ENCODE results near the gene POTEE.
"Not testable (repeated sequence)": the region's sequence is repeated elsewhere in the genome, so short reads cannot be mapped to it uniquely, and the experiment has no call there.

The POTEE gene

DNA sequence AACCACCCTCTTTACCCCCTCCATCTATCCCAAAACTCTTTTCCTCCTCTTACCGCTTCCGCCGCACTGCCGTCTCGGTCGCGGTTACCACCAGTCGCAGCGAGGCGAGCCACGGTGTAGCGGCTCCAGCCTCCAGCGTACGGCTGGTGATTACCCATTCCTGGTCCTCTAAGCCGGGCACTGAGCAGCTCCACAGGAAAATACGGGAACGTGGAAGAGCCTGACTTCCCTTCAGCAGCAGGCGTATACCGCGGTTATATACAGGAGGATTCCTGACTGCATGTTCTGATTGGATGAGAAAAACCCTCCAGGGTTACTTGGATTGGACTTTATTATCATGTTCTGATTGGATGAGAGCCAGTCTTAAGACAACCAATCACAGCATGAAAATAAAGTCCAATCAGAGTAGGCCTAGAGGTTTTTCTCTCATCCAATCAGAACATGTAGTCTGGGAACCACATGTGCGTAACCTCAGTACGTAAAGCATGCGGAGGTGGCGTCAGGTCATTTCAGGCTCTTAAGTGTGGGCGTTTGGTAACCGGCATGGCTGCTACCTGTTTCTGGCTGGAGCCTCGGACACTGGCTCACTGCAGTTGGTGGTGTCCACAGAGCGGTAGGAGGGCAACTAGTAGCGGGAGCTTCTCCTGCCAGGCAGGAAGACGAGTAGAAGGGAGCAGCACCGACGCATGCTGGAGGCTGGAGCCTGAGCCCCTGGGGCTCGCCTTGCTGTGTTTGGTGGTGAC is at the start of gene POTEE:
Gene POTEE, plus strand, starts transcription at position 507 of the 743 bp plus-strand sequence. CDS start 8,867 bp downstream, outside the sequence.
- not testable (repeated sequence) for DNase-seq (ENCODE audit: low read depth, low spot score)

DNA sequence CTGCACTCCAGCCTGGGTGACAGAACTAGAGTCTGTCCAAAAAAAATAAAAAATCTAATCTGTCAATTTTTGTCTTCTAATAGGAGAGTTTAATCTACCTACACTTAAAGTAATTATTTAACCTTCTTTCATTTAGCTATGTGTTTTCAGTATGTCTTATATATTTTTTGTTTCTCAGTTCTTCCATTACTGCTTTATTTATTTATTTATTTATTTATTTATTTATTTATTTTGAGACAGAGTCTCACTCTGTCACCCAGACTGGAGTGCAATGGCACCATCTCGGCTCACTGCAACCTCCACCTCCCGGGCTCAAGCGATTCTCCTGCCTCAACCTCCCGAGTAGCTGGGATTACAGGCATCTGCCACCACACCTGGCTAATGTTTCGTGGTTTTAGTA is 43.8 kb upstream of the POTEE start:
- DNase-seq (ENCODE audit: low read depth, low spot score) = not testable (repeated sequence)

DNA sequence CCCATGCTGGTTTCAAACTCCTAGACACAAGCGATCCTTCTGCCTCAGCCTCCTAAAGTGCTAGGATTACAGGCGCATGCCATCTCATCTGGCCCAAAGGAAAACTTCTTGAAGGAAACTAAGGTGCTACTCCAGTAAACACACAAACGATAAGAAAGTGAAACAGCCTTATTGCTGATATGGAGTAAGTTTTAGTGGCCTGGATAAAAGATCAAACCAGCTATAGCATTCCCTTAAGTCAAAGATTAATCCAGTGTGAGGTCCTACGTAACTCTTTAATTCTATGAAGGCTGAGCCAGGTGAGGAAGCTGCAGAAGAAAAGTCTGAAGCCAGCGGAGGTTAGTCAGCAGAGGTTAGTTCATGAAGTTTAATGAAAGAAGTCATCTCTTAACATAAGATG is 40.8 kb upstream of the POTEE start:
- no peak for DNase-seq (ENCODE audit: low read depth, low spot score)

DNA sequence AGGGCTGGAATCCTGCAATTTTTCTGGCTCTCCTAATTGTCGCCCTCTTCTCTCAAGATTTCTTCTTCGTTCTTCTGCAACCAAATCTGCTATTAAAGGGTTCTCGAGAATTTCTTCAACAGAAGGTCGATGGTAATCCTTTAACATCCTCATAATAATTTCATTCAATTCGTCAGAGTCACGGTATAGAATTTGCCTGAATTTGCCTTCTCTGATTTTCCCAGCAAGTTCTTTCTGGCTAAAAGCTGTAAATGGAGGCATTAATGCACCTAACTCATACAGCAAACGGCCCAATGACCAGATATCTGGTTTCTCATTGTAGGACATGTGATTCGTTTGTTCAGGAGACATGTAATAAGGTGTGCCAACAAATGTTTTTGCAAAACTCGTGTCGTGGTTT is 31.3 kb upstream of the POTEE start:
- not testable (repeated sequence) for DNase-seq (ENCODE audit: low read depth, low spot score)

DNA sequence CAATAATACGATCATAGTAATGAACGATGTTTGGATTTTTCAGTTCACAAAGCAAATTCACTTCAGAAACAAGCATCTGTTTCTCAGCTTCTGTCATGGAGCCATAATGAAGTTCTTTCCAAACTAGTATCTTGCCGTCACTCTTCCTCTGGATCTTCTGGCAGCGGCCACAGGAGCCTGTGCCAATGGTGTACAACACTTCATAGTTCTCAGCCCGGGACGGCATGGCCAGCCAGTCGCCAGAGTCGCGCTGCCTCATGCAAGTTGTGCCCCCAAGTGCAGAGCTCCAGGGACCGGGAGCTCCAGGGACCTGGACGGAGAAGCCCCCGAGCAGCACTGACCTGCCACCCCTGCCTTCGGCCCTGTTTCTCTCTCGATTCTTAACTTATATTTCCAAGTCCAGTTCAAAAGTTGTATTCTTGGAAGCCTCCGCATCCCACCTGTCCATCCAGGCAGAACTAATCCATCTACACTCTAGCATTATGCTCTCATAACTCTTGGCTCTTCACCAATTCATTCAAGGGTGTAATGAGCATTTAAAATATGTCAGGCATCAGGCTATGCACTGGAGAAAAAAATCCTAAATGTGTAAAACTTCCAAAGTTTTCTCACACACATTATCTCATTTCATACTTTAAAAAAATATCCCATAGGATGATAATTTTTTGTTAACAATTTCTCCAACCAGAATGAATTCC is 30.5 kb upstream of the POTEE start:
- not testable (repeated sequence) for DNase-seq (ENCODE audit: low read depth, low spot score)

DNA sequence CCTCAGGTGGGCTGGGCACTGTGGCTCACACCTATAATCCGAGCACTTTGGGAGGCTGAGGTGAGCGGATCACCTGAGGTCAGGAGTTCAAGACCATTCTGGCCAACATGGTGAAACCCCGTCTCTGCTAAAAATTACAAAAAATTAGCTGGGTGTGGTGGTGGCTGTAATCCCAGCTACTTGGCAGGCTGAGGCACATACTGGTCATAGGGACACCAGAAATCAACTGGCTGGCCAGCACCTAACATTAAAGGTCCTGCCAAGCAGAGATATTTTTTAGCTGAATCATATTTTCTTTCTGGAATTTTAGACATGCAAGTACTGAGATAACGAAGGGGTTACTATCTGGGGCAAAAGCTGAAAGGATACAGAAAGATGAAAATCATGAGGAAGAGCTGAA is 27.9 kb upstream of the POTEE start:
- DNase-seq (ENCODE audit: low read depth, low spot score) = not testable (repeated sequence)

DNA sequence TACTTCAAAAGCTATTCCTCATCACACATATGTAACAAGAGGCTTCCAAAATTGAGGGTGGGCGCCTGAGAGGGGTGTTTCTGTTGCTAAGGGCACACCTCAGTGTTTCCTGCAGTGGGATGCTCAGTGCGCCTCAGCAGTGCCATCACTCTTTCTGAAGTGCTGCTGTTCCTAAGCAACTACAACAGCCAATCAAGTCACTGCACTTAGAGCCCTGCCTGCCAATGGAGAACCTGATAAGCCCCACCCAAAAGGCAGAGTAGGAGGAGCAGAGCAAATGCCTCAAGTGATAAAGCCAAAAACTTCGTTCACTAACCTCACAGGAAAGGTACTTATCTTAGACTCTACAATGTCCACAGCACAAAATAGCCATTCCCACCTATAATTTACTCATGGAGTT is 15.9 kb upstream of the POTEE start:
- not testable (repeated sequence) for DNase-seq (ENCODE audit: low read depth, low spot score)

DNA sequence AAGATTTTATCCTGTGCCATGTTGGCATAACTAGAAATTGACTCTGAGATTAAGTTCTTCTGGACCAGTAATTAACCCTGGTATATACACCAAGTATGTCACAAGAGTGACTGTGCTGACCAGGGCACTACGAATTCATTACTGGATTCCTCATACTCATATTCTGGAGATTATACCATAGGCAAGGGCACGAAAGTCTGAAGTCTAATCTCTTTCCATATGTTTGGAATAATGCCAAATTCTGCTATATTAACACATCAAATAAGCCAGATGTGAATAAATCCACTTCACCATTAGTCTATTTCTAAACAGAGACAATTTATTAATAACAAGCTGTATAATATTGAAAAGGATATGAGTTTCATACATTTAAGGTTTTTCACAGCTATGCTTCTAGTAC is 13.2 kb upstream of the POTEE start:
- not testable (repeated sequence) for DNase-seq (ENCODE audit: low read depth, low spot score)

DNA sequence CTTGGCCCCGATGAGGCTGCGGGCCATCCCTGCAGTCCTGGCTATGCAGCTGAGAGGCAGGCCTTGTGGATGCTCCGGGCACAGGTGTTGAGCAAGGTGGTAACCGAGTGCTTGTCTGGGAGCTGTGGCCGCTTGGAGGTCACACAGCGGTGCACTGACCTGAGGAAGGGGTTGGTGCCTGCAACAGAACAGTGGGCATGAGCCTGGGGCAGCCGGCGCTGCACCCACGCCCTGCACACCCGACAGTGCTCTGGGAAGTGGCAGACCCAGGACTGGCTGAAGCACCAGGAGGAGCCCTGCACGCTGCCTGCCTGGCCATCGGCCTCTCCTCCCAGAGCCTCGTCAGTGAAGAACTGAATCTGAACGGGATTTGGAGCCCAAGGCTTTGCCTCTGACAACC is 8.2 kb upstream of the POTEE start:
- DNase-seq (ENCODE audit: low read depth, low spot score) = no peak

DNA sequence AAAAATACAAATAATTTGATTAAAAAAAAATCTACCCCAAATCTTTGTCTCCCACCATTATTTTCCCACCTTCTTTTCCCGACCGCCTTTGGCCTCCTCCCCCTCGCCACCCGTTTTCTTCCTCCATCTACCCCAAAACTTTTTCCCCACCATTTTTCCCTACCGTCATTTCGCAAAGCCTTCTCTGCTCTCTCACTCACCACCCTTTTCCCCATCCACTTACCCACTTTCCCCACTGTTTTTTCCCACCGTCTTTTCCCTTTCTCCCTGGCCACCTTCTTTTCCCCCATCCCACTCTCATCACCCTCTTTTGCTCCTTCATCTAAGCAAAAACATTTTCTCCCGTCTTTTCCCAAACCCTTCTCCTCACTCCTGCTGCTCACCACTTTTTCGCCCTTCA is 1.5 kb upstream of the POTEE start:
- DNase-seq (ENCODE audit: low read depth, low spot score) = not testable (repeated sequence)

DNA sequence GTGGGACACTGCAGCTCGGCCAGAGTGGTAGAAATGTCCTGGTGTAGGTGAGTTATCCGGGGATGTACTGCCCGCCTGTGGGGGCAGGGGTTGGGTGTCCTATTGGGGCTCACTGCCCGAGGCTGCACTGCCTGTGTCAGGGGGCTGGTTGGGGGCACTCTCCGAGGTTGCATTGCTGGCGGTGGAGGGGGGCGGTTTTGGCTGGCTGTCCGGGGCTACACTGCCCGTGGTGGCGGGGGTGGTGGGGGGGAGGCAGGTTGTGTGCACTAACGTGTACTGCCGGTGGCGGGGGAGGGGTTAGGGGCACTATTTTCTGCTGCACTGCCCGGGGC is 403 bp downstream of the POTEE start:
- DNase-seq (ENCODE audit: low read depth, low spot score) = not testable (repeated sequence)

DNA sequence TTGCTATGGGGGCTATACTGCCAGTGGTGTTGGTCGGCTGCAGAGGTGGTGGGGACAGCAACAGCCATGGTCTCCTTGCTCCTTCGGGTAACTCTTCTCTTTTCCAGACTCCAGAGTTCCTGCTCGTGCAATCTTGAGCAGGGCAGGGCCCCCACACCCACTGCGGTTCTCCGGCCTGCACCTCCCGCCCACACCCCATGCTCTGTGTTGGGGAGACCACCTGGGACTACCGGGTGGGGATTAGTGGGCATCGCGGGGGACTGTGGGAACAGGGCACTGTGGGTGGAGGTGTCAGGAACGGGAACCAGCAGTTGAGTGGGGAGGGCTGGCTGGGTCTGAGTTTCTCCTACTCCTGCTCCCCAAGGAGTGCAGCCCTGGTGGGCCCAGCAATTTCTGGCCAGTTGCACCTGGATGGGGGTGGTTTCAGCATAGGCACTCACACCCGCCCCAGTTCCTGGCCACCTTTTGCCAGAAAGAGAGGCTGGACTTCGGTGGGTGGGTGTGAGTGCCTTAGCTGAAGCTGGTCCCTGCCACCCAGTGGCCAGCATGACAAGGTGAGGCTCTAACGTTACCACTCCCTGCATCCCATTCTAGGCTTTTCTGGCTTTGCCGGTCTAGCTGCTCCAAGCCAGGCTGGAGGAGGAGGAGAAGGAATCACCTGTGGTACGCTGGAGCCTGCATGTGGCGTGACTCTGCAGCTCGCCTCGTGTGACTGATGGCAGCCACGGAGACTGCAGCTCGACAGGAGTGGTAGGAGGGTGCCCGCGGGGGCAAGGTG is 1.3 kb downstream of the POTEE start:
- not testable (repeated sequence) for DNase-seq (ENCODE audit: low read depth, low spot score)

DNA sequence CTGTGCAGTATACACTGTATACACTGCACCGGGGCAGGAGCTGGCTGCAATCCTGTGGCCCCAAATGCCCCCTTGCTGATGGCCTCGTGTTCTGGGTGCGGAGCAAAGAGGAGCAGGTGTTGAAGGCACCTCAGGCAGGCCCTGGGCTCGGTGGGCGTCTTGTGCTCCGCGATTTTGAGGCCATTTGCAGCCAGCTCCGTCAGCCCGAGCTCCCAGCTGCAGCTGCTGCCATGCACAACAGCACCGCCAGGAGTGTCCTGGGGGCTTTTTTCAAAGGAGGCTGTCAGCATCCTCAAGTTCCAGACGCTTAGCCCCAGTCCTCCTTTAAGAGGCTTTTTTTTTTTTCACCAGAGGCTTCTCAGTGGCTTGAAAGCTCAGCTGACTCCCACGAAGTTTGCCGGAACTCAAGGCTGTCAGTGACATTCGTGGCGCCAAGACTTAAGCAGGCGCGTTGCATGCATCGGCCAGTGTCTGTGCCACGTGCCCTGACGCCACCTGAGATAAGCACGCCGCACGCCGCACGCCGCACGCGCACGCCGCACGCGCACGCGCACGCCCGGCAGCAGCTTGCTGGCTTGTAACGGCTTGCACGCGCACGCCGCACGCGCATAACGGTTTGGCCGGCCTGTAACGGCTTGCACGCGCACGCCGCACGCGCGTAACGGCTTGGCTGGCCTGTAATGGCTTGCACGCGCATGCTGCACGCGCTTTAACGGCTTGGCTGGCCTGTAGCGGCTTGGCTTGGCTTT is 8.1 kb downstream of the POTEE start:
- DNase-seq (ENCODE audit: low read depth, low spot score) = not testable (repeated sequence)

DNA sequence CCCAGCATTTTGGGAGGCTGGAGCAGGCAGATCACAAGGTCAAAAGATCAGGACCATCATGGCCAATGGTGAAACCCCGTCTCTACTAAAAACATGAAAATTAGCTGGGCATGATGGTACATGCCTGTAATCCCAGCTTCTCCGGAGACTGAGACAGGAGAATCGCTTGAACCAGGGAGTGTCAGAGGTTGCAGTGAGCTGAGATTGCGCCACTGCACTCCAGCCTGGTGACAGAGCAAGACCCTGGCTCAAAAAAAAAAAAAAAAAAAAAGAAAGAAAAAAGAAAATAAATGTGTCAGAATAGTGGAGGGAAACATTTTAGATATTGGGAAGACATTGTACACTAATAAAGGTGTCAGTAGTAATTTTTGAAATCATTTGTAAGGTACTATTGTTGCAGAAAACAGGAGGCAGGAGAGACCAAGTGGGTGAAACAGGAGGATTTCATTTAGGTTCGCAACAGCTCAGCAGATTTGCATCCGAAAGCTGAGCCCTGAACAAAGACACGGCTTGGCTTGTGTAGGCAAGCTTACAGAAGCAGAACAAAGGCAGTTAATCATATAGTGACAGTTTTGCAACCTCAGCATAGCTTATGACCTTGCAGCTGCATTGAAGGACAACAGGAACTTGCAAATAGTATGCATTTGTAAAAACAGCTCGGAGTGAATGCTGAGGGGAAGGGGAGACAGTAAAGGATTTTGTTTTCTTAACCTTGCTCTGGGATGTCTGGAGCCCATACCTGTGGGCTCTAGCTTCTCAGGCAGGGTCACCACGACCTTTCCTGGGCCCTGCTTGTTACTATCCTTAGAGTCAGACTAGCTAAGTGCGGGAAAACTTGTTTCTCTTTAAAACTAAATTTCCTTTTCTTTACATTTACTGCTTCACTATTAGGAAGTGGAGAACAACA is 26.5 kb downstream of the POTEE start:
- DNase-seq (ENCODE audit: low read depth, low spot score) = not testable (repeated sequence)

Measured in activated naive CD8-positive, alpha-beta T cell treated with anti-CD3 and anti-CD28 coated beads, Interleukin-2, amount 50 U/mL, for 16 hours (primary cell).